Fibroblast of lung (primary cell): ENCODE results near the gene PUM2.

Source experiments
- EZH2 ChIP-seq: IDR thresholded peaks from 2 replicates; pipeline ENCODE4 v1.5.1; 2012; ENCODE audit warnings: low read length, control low read depth, mild to moderate bottlenecking; ENCODE audit errors: missing control alignments
- TF ChIP-seq, protein P1 (sequence below), 2 donors: IDR thresholded peaks in 1 of 2; conservative IDR thresholded peaks in 1 of 2; 1 replicate in 1 of 2; 2 replicates in 1 of 2; pipeline ENCODE4 v1.5.1; 2011 to 2012; ENCODE audit warnings: low read length in 2 of 2, control low read depth in 1 of 2, inconsistent platforms in 1 of 2, low read depth in 1 of 2, mild to moderate bottlenecking in 1 of 2

DNA sequence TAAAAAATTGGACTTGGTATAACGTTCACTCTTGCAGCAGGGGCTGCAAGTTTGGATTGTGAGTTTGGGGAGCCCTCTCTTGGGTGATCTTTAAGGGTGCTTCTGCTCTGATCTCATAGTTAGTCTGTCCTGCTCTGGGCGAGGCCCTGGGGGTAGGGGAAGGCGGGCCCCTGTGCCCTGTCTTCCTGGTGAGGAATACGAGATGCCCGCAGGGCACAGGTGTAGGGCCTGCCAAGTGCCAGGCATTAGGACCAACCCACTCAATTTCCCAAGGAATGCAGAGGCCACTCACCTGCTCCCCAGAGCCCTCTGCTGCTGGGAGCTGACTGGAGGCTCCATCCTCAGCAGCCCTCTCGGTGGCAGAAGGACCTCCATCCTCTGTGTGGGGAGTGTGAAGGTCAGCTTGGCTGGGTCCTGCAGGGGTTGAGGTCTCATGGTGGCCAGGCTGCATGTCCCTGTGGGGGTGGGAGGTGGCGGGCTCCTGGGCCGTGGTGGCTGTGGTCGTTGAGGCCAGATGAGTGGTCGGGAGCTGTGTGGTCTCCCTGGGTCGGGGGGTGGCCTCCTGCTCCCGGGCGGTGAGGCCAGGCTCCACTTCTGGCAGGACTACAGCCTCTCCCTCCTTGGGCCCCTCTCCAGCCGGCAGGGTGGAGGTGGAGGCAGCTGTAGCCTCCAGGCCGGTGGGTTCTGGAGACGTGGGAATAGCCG lies 147.0 kb downstream of the PUM2 start:
- TF ChIP-seq, protein P1, sequence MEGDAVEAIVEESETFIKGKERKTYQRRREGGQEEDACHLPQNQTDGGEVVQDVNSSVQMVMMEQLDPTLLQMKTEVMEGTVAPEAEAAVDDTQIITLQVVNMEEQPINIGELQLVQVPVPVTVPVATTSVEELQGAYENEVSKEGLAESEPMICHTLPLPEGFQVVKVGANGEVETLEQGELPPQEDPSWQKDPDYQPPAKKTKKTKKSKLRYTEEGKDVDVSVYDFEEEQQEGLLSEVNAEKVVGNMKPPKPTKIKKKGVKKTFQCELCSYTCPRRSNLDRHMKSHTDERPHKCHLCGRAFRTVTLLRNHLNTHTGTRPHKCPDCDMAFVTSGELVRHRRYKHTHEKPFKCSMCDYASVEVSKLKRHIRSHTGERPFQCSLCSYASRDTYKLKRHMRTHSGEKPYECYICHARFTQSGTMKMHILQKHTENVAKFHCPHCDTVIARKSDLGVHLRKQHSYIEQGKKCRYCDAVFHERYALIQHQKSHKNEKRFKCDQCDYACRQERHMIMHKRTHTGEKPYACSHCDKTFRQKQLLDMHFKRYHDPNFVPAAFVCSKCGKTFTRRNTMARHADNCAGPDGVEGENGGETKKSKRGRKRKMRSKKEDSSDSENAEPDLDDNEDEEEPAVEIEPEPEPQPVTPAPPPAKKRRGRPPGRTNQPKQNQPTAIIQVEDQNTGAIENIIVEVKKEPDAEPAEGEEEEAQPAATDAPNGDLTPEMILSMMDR (conservative IDR thresholded peaks at IDR 0.05 in 1 of 2, IDR thresholded peaks at IDR 0.05 in 1 of 2; ENCODE audit: low read depth in 1 of 2, low read length in 2 of 2): no peak
- TF ChIP-seq EZH2: no peak
